ENCODE data around the gene MYEF2.

MYEF2 gene

GRCh38 chr15:48089702-48090101, 88.4 kb downstream of the MYEF2 start:
- no peak for DNase-seq (ENCODE audit: low read depth in 2 of 2, low spot score in 1 of 2)

- DNase-seq (ENCODE audit: low read depth in 2 of 2, low spot score in 1 of 2): no peak
These were observed 90.3 kb downstream of the MYEF2 start for GRCh38 chr15:48087844-48088243.

GRCh38 chr15:48086576-48086975, 91.5 kb downstream of the MYEF2 start:
- DNase-seq (ENCODE audit: low read depth in 2 of 2, low spot score in 1 of 2): no peak

GRCh38 chr15:48086133-48086532, 92.0 kb downstream of the MYEF2 start:
- DNase-seq (ENCODE audit: low read depth in 2 of 2, low spot score in 1 of 2): no peak

GRCh38 chr15:48085591-48085930, 92.5 kb downstream of the MYEF2 start:
- DNase-seq (ENCODE audit: low read depth in 2 of 2, low spot score in 1 of 2): no peak

GRCh38 chr15:48084759-48085590, 93.1 kb downstream of the MYEF2 start:
- no peak for DNase-seq (ENCODE audit: low read depth in 2 of 2, low spot score in 1 of 2)
